HEK293 (cell line): ENCODE measurements around the gene PLEKHJ1.

ENCODE experiments used
- KLF9 ChIP-seq: fragments of 450-650 bp; formaldehyde crosslinking; IDR thresholded peaks from 2 replicates; pipeline ENCODE4 v1.5.1; 2016; ENCODE audit warnings: missing biosample characterization, missing genetic modification characterization, low read depth
- MEIS1 ChIP-seq: sonication (generic); formaldehyde crosslinking; IDR thresholded peaks from 2 replicates; pipeline ENCODE4 v1.8.1; 2022; ENCODE audit warnings: missing genetic modification reagents, mild to moderate bottlenecking, borderline replicate concordance
- OSR2 ChIP-seq: fragments of 450-650 bp; formaldehyde crosslinking; IDR thresholded peaks from 2 replicates; pipeline ENCODE4 v1.5.1; 2016; ENCODE audit warnings: missing biosample characterization, missing genetic modification characterization
- PRDM2 ChIP-seq: fragments of 450-650 bp; formaldehyde crosslinking; IDR thresholded peaks from 2 replicates; pipeline ENCODE4 v1.5.1; 2016; ENCODE audit warnings: missing biosample characterization, missing genetic modification characterization, borderline replicate concordance
- SP2 ChIP-seq: fragments of 450-650 bp; formaldehyde crosslinking; IDR thresholded peaks from 2 replicates; pipeline ENCODE4 v1.5.1; 2016; ENCODE audit warnings: missing biosample characterization, missing genetic modification characterization
- TCF7L2 ChIP-seq: IDR thresholded peaks from 2 replicates; pipeline ENCODE4 v1.6.1; 2011; ENCODE audit warnings: low read depth, mild to moderate bottlenecking, inconsistent platforms, low read length, moderate library complexity, borderline replicate concordance
- ZNF18 ChIP-seq: fragments of 450-650 bp; formaldehyde crosslinking; IDR thresholded peaks from 2 replicates; pipeline ENCODE4 v1.5.1; 2016; ENCODE audit warnings: missing biosample characterization, missing genetic modification characterization
- ZNF26 ChIP-seq: fragments of 450-650 bp; formaldehyde crosslinking; IDR thresholded peaks from 2 replicates; pipeline ENCODE4 v1.5.1; 2016; ENCODE audit warnings: missing biosample characterization, missing genetic modification characterization
- ZNF274 ChIP-seq, 2 experiments: fragments of 200-500 bp in 1 of 2; fragments of 450-650 bp in 1 of 2; sonication (Bioruptor generic) in 1 of 2; formaldehyde crosslinking in 1 of 2; IDR thresholded peaks; 2 replicates each; pipeline versions ENCODE4 v1.5.1 to v1.6.1; 2014 to 2016; ENCODE audit warnings: borderline replicate concordance in 1 of 2, inconsistent platforms in 1 of 2, low read length in 1 of 2, missing biosample characterization in 1 of 2, missing genetic modification characterization in 1 of 2
- ZNF280D ChIP-seq: fragments of 450-650 bp; formaldehyde crosslinking; IDR thresholded peaks from 2 replicates; pipeline ENCODE4 v1.5.1; 2016; ENCODE audit warnings: missing biosample characterization, missing genetic modification characterization
- ZNF398 ChIP-seq: fragments of 450-650 bp; formaldehyde crosslinking; IDR thresholded peaks from 2 replicates; pipeline ENCODE4 v1.5.1; 2017; ENCODE audit warnings: missing biosample characterization, missing genetic modification characterization
- ZNF404 ChIP-seq: fragments of 450-650 bp; formaldehyde crosslinking; IDR thresholded peaks from 2 replicates; pipeline ENCODE4 v1.5.1; 2017; ENCODE audit warnings: missing biosample characterization, missing genetic modification characterization
- ZNF416 ChIP-seq: fragments of 450-650 bp; formaldehyde crosslinking; IDR thresholded peaks from 2 replicates; pipeline ENCODE4 v1.5.1; 2016; ENCODE audit warnings: missing biosample characterization, missing genetic modification characterization
- ZNF544 ChIP-seq: fragments of 450-650 bp; formaldehyde crosslinking; IDR thresholded peaks from 2 replicates; pipeline ENCODE4 v1.5.0; 2017; ENCODE audit warnings: missing biosample characterization, missing genetic modification characterization
- ZNF660 ChIP-seq: fragments of 450-650 bp; IDR thresholded peaks from 2 replicates; pipeline ENCODE4 v1.5.1; 2018; ENCODE audit warnings: missing biosample characterization, mild to moderate bottlenecking, missing genetic modification characterization
- ZNF664 ChIP-seq: fragments of 450-650 bp; formaldehyde crosslinking; IDR thresholded peaks from 2 replicates; pipeline ENCODE4 v1.5.1; 2016; ENCODE audit warnings: missing biosample characterization, missing genetic modification characterization
- ZNF777 ChIP-seq: fragments of 450-650 bp; formaldehyde crosslinking; IDR thresholded peaks from 2 replicates; pipeline ENCODE4 v1.5.1; 2017; ENCODE audit warnings: missing biosample characterization, missing genetic modification characterization, borderline replicate concordance
- ZNF792 ChIP-seq: fragments of 450-650 bp; formaldehyde crosslinking; IDR thresholded peaks from 2 replicates; pipeline ENCODE4 v1.5.1; 2016; ENCODE audit warnings: missing biosample characterization, missing genetic modification characterization
- ZSCAN18 ChIP-seq: fragments of 450-650 bp; formaldehyde crosslinking; IDR thresholded peaks from 2 replicates; pipeline ENCODE4 v1.5.1; 2016; ENCODE audit warnings: missing biosample characterization, missing genetic modification characterization
- ZSCAN5A ChIP-seq: fragments of 450-650 bp; formaldehyde crosslinking; IDR thresholded peaks from 2 replicates; pipeline ENCODE4 v1.5.1; 2016; ENCODE audit warnings: missing biosample characterization, missing genetic modification characterization

Gene PLEKHJ1

GRCh38 chr19:2269244-2270156 lies 33.4 kb upstream of the PLEKHJ1 start (continued):
- TF ChIP-seq ZNF274 (IDR thresholded peaks at IDR 0.05; ENCODE audit: low read length), result no peak
- no peak for TF ChIP-seq ZNF274 (tag by site-specific recombination; IDR thresholded peaks at IDR 0.05; ENCODE audit: borderline replicate concordance)
- TF ChIP-seq OSR2, result no peak
- no peak for TF ChIP-seq ZNF777
- peak; percentile 92 for TF ChIP-seq KLF9 (tag by site-specific recombination)
- TF ChIP-seq TCF7L2, result no peak
- TF ChIP-seq ZNF664 (tag by site-specific recombination), result no peak
- TF ChIP-seq ZSCAN18 (tag by site-specific recombination), result no peak
- TF ChIP-seq ZNF18 (tag by site-specific recombination), result no peak
- no peak for TF ChIP-seq MEIS1 (CRISPR knock-in tag)
- TF ChIP-seq ZNF26 (tag by site-specific recombination), result no peak
- no peak for TF ChIP-seq ZNF398 (tag by site-specific recombination)
- peak; percentile 91 for TF ChIP-seq SP2 (tag by site-specific recombination)
- peak; percentile 73 for TF ChIP-seq ZNF660 (tag by site-specific recombination)
- no peak for TF ChIP-seq ZNF544 (tag by site-specific recombination)
- TF ChIP-seq PRDM2 (tag by site-specific recombination), result 0 out of 2 replicates have a peak, but pooled peaks have one; percentile 81
- TF ChIP-seq ZNF404, result no peak
- no peak for TF ChIP-seq ZSCAN5A
- no peak for TF ChIP-seq ZNF280D (tag by site-specific recombination)
- no peak for TF ChIP-seq ZNF416 (tag by site-specific recombination)
- no peak for TF ChIP-seq ZNF792 (tag by site-specific recombination)
